BE2C (cell line): ENCODE results near the gene PPP2R1B.

Experiments
- DNase-seq: peaks from one replicate; pipeline ENCODE4 v3.0.0-alpha.2; 2020
- H3K27me3 ChIP-seq: fragments of 250-450 bp; sonication (Bioruptor Pico); 2 replicates; pipeline ENCODE4 v1.5.1; 2020; ENCODE audit warnings: mild to moderate bottlenecking
- H3K36me3 ChIP-seq: fragments of 250-450 bp; sonication (Bioruptor Pico); 2 replicates; pipeline ENCODE4 v1.5.1; 2020; ENCODE audit warnings: mild to moderate bottlenecking
- H3K4me1 ChIP-seq: fragments of 250-450 bp; sonication (Bioruptor Pico); 2 replicates; pipeline ENCODE4 v1.5.1; 2020
- H3K4me3 ChIP-seq: 2 replicates; pipeline ENCODE4 v1.5.1; 2011; ENCODE audit warnings: low read depth, low read length
- H3K9me3 ChIP-seq: fragments of 250-450 bp; sonication (Bioruptor Pico); 2 replicates; pipeline ENCODE4 v1.5.1; 2020
- CTCF ChIP-seq: IDR thresholded peaks from 2 replicates; pipeline ENCODE4 v1.5.1; 2012; ENCODE audit warnings: mild to moderate bottlenecking, low read depth, low read length

PPP2R1B gene

GRCh38 chr11:111734101-111734953, 31.9 kb downstream of the PPP2R1B start:
- no peaks in the 10 kb centered on the region for H3K27me3 ChIP-seq
- H3K36me3 ChIP-seq: no peaks in the 10 kb centered on the region
- H3K4me1 ChIP-seq: peaks cover 23% of the 10 kb centered on the region
- H3K9me3 ChIP-seq: no peaks in the 10 kb centered on the region
- no peak for DNase-seq
- no peak for TF ChIP-seq CTCF
- H3K4me3 ChIP-seq: peak overlapping the region; percentile 60

GRCh38 chr11:111733611-111734088, 32.5 kb downstream of the PPP2R1B start:
- Histone ChIP-seq H3K27me3 (no peaks in the 10 kb centered on the region), H3K36me3 (no peaks in the 10 kb centered on the region), H3K9me3 (no peaks in the 10 kb centered on the region), H3K4me3 (no peak overlapping the region), H3K4me1 (peaks cover 23% of the 10 kb centered on the region)
- no peak for DNase-seq
- no peak for TF ChIP-seq CTCF

GRCh38 chr11:111733016-111733415, 33.2 kb downstream of the PPP2R1B start:
- Histone ChIP-seq H3K4me3 (no peak overlapping the region), H3K27me3 (no peaks in the 10 kb centered on the region), H3K36me3 (no peaks in the 10 kb centered on the region), H3K4me1 (peaks cover 23% of the 10 kb centered on the region), H3K9me3 (no peaks in the 10 kb centered on the region)
- DNase-seq: no peak
- no peak for TF ChIP-seq CTCF

GRCh38 chr11:111731821-111732220, 34.4 kb downstream of the PPP2R1B start:
- no peaks in the 10 kb centered on the region for H3K9me3 ChIP-seq
- peaks cover 23% of the 10 kb centered on the region for H3K4me1 ChIP-seq
- no peaks in the 10 kb centered on the region for H3K36me3 ChIP-seq
- no peak for DNase-seq
- no peaks in the 10 kb centered on the region for H3K27me3 ChIP-seq
- TF ChIP-seq CTCF: no peak
- no peak overlapping the region for H3K4me3 ChIP-seq

GRCh38 chr11:111730871-111731591, 35.2 kb downstream of the PPP2R1B start:
- no peaks in the 10 kb centered on the region for H3K9me3 ChIP-seq
- H3K36me3 ChIP-seq: no peaks in the 10 kb centered on the region
- DNase-seq: peak; percentile 35
- no peak overlapping the region for H3K4me3 ChIP-seq
- H3K27me3 ChIP-seq: no peaks in the 10 kb centered on the region
- H3K4me1 ChIP-seq: peaks cover 18% of the 10 kb centered on the region
- TF ChIP-seq CTCF: no peak
